ENCODE data around the gene MYO6. TPM values are rescaled to one million over a fixed set of nuclear protein-coding genes. Genes with fewer than 3 reads are reported as not detected.

Gene MYO6
- total RNA-seq, 2 donors from 2014 or later = 0.62 to 2.0 TPM

DNA sequence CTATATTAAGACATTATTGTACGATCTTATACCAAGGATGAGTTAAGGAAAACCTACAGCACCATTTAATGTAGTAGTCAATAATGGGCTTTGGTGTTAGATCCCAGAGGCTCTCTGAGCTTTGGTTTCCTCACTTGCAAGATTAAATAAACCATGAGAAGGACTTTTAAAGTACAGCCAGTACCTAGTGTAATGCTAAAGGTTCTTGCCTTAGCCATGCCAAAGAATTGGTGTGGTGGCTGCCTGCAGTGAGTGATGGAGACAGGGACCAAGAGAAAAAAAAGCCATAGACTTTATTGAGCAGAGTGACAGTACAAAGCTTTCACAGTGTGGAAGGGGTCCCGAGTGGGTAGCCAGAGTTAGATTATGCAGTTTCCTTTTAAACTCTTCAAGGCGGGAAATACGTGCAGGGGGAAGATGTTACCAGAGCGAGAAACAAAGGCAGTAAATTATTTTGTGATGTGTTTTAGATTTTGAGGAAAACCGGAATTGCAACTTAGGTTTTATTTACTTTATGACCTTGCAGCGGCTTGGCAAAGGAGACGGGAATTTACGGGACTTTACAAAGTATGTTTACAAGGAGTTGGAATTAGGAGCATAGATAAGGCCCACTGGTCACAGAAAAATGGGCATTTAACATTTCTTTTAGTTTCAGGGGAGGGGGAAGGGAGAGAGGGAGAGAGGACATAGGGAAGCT lies 100.4 kb downstream of the MYO6 start:
- Mint-ChIP-seq H3K9me3 (no peaks in the 10 kb centered on the region), H3K27ac (no peak overlapping the region), H3K36me3 (no peaks in the 10 kb centered on the region)
- DNase-seq (ENCODE audit: low spot score in 2 of 2) (no peak), ATAC-seq (no peak)

DNA sequence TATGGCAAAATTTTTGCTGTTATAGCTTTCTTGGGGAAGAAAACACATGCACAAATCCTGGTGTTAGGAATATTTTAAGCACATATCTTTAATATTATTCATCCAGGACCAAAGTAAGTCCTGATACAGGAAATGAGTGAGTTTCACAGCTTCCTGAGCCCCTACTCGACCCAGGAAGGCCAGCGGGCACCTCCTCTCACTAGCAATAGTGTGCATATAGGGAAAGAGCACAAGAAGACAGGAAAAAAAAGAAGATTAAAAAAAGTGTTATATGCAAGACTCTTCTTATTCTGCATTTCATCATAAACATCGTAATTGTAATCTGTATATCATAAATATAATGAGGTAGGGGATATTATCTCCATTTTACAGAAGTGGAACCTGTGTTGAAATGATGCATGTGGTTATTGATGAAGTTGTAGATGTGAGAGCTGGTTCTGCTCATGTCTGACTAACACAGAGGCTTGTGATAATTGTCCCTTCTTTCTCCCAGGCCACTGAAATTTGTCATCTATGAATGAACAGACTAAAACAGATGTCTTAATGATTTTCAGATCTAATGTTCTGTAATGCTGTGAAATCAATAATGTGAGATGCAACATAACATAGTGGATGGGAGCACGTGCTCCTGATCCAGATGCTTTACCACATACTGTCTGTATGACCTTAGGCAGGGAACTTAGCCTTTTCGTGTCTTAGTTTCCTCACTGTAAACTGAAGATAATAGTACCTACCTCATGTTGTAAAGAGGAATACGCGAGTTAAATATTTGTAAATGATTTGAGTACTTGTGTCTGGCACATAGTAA lies 101.2 kb downstream of the MYO6 start:
- Mint-ChIP-seq H3K27ac (no peak overlapping the region), H3K36me3 (no peaks in the 10 kb centered on the region), H3K9me3 (no peaks in the 10 kb centered on the region)
- ATAC-seq (no peak), DNase-seq (ENCODE audit: low spot score in 2 of 2) (no peak)

DNA sequence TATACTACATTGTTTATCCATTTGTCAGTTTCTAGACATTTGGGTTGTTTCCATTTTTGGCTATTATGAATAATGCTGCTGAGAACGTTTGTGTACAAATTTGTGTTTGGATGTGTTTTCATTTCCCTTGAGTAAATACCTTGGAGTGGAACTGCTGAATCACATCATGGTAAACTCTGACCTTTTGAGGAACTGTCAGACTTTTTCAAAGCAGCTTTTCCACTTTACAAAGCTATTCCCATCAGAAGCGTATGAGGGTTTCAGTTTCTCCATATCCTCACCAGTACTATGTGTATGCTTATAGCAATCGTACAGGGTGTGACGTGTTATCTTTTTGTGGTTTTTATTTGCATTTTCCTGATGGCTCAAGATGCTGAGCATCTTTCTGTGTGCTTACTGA lies 103.7 kb downstream of the MYO6 start:
- DNase-seq (ENCODE audit: low spot score in 2 of 2) = no peak
- ATAC-seq = no peak
- H3K27ac Mint-ChIP-seq = no peak overlapping the region

GRCh38 chr6:75853806-75854205 lies 104.8 kb downstream of the MYO6 start:
- ATAC-seq (no peak), DNase-seq (ENCODE audit: low spot score in 2 of 2) (no peak)
- Mint-ChIP-seq H3K9me3 (no peaks in the 10 kb centered on the region), H3K27ac (no peak overlapping the region), H3K36me3 (no peaks in the 10 kb centered on the region)

More for the DNA sequence above, 103.7 kb downstream of the MYO6 start:
- Mint-ChIP-seq H3K9me3 (no peaks in the 10 kb centered on the region), H3K36me3 (no peaks in the 10 kb centered on the region)

GRCh38 chr6:75855052-75855451 lies 106.0 kb downstream of the MYO6 start:
- no peaks in the 10 kb centered on the region for H3K36me3 Mint-ChIP-seq
- DNase-seq (ENCODE audit: low spot score in 2 of 2) (peak in 1 of 2 donors; percentile 9), ATAC-seq (no peak)
- no peaks in the 10 kb centered on the region for H3K9me3 Mint-ChIP-seq
- H3K27ac Mint-ChIP-seq = no peak overlapping the region

DNA sequence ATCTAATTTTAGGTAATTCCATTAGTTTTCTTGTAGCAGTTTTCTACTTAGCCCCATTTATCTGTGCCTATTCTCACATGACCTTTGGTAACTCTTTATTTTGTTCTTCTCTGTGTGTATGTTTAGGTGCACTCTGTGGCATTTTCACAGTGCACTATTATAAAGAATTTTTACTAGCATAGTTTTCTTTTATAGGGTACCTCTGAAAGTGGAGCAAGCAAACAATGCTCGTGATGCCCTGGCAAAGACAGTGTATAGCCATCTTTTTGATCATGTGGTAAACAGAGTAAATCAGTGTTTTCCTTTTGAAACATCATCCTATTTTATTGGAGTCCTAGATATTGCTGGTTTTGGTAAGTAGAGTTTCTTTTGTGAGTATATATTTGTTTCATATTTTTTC lies 107.9 kb downstream of the MYO6 start:
- no peak for DNase-seq (ENCODE audit: low spot score in 2 of 2)
- H3K9me3 Mint-ChIP-seq = no peaks in the 10 kb centered on the region
- H3K36me3 Mint-ChIP-seq = no peaks in the 10 kb centered on the region
- H3K27ac Mint-ChIP-seq = no peak overlapping the region
- no peak for ATAC-seq

GRCh38 chr6:75863001-75863400 lies 114.0 kb downstream of the MYO6 start:
- H3K9me3 Mint-ChIP-seq = no peaks in the 10 kb centered on the region
- DNase-seq (ENCODE audit: low spot score in 2 of 2) (no peak), ATAC-seq (no peak)
- no peaks in the 10 kb centered on the region for H3K36me3 Mint-ChIP-seq
- no peak overlapping the region for H3K27ac Mint-ChIP-seq

DNA sequence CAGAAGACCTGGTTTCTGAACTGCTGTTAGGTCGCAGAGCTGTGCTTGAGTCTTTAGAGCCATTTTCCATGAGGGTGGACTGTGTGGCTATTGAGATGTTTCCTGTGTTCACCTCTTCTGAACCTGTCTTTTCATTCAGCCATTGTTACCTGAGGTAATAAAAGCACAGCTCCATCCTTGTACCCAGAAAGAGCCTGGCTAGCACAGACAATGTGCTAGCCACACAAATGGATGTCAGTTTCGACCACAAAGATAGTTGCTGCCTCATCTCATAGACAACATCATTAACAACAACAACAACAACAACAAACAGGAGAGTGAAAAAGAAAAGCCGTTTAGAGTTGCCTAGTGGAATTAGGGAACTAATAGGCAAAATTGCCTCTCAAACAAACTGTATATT lies 114.7 kb downstream of the MYO6 start:
- Mint-ChIP-seq H3K9me3 (no peaks in the 10 kb centered on the region), H3K36me3 (no peaks in the 10 kb centered on the region), H3K27ac (no peak overlapping the region)
- ATAC-seq (no peak), DNase-seq (ENCODE audit: low spot score in 2 of 2) (no peak)

DNA sequence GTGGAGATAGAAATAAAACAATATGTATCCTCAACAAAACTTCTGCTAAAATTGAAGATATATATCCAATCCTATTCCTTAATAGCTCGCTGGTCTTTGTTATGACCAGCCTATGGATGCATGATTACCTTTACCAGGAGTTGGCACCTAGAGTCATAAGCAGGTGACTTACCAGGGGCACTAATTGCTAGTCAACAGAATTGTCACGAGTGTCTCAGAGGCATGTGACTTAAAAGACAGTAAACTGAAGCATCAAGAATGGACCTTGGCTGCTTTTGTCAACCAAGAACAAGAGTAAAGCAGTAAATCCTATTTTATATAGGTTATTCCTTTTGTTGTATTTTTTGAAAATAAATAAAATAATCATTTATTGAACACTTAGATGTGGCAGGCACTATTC lies 115.4 kb downstream of the MYO6 start:
- Mint-ChIP-seq H3K36me3 (no peaks in the 10 kb centered on the region), H3K9me3 (no peaks in the 10 kb centered on the region), H3K27ac (no peak overlapping the region)
- DNase-seq (ENCODE audit: low spot score in 2 of 2) (no peak), ATAC-seq (no peak)

- Mint-ChIP-seq H3K27ac (no peak overlapping the region), H3K9me3 (no peaks in the 10 kb centered on the region), H3K36me3 (no peaks in the 10 kb centered on the region)
- DNase-seq (ENCODE audit: low spot score in 2 of 2) (no peak), ATAC-seq (no peak)
Observed at GRCh38 chr6:75870389-75870788, 121.3 kb downstream of the MYO6 start.

- no peak for DNase-seq (ENCODE audit: low spot score in 2 of 2)
- Mint-ChIP-seq H3K27ac (no peak overlapping the region), H3K36me3 (no peaks in the 10 kb centered on the region), H3K9me3 (no peaks in the 10 kb centered on the region)
- ATAC-seq = no peak
Observed at GRCh38 chr6:75874224-75874623, 125.2 kb downstream of the MYO6 start.

DNA sequence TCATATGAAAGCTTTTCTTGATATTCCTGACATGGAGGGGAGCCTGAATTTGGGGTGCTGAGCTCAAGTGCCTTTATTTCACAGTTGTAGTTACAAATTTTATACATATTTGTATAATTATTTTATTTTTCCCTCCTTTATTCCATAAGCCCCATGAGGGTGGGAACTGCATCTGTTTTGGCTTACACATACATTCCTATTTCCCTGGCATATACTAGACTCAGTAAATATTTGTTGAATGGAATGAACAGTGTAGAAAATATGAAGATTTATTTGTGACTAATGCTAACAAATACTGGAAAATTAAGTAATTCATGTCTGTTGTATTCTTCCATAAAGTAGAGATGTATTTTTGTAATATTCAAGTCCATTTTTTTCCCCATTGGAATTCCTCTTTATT lies 127.1 kb downstream of the MYO6 start:
- no peak overlapping the region for H3K27ac Mint-ChIP-seq
- DNase-seq (ENCODE audit: low spot score in 2 of 2) = no peak
- no peaks in the 10 kb centered on the region for H3K36me3 Mint-ChIP-seq
- no peaks in the 10 kb centered on the region for H3K9me3 Mint-ChIP-seq
- ATAC-seq = no peak

- DNase-seq (ENCODE audit: low spot score in 2 of 2) (no peak), ATAC-seq (no peak)
- Mint-ChIP-seq H3K9me3 (no peaks in the 10 kb centered on the region), H3K36me3 (no peaks in the 10 kb centered on the region), H3K27ac (no peak overlapping the region)
Observed at GRCh38 chr6:75880305-75880704, 131.3 kb downstream of the MYO6 start.

GRCh38 chr6:75882734-75883133 lies 133.7 kb downstream of the MYO6 start:
- Mint-ChIP-seq H3K9me3 (no peaks in the 10 kb centered on the region), H3K27ac (no peak overlapping the region), H3K36me3 (no peaks in the 10 kb centered on the region)
- ATAC-seq (peak in 1 of 2 donors; percentile 49), DNase-seq (ENCODE audit: low spot score in 2 of 2) (no peak)

- ATAC-seq = no peak
- no peak overlapping the region for H3K27ac Mint-ChIP-seq
- DNase-seq (ENCODE audit: low spot score in 2 of 2) = no peak
- H3K36me3 Mint-ChIP-seq = no peaks in the 10 kb centered on the region
- no peaks in the 10 kb centered on the region for H3K9me3 Mint-ChIP-seq
Observed at GRCh38 chr6:75884822-75885221, 135.8 kb downstream of the MYO6 start.

DNA sequence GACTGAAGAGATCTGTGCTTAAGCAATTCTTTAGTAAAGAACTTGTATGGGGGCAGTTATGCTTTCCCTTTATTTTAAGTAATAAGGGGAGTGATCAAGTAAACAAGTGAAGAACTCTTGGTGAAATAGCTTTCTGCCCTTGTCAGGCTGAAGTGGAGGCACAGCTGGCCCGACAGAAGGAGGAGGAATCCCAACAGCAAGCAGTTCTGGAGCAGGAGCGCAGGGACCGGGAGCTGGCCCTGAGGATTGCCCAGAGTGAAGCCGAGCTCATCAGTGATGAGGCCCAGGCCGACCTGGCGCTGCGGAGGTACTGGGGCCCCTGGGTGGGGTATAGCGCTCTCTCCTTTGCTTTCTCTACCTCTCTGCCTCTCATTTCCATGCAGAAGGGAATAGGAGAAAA lies 143.3 kb downstream of the MYO6 start:
- H3K27ac Mint-ChIP-seq = no peak overlapping the region
- H3K36me3 Mint-ChIP-seq = no peaks in the 10 kb centered on the region
- no peaks in the 10 kb centered on the region for H3K9me3 Mint-ChIP-seq
- no peak for ATAC-seq
- DNase-seq (ENCODE audit: low spot score in 2 of 2) = no peak

- ATAC-seq = peak in 1 of 2 donors; percentile 41
- Mint-ChIP-seq H3K9me3 (no peaks in the 10 kb centered on the region), H3K36me3 (no peaks in the 10 kb centered on the region), H3K27ac (no peak overlapping the region)
- DNase-seq (ENCODE audit: low spot score in 2 of 2) = peak in 1 of 2 donors; percentile 3
Observed at GRCh38 chr6:75893058-75893775, 144.2 kb downstream of the MYO6 start.
